GM18867 (cell line): Measurements from ENCODE around the gene DGKZ.
"Not testable (repeated sequence)": the region's sequence is repeated elsewhere in the genome, so short reads cannot be mapped to it uniquely, and the experiment has no call there.

Experiments
- ATAC-seq: cut with Tn5 transposase; IDR thresholded peaks from one replicate; pipeline ENCODE4 v1.9.1; 2021; ENCODE audit warnings: mild to moderate bottlenecking, moderate library complexity; ENCODE audit not compliant: unreplicated experiment

The DGKZ gene, protein sequence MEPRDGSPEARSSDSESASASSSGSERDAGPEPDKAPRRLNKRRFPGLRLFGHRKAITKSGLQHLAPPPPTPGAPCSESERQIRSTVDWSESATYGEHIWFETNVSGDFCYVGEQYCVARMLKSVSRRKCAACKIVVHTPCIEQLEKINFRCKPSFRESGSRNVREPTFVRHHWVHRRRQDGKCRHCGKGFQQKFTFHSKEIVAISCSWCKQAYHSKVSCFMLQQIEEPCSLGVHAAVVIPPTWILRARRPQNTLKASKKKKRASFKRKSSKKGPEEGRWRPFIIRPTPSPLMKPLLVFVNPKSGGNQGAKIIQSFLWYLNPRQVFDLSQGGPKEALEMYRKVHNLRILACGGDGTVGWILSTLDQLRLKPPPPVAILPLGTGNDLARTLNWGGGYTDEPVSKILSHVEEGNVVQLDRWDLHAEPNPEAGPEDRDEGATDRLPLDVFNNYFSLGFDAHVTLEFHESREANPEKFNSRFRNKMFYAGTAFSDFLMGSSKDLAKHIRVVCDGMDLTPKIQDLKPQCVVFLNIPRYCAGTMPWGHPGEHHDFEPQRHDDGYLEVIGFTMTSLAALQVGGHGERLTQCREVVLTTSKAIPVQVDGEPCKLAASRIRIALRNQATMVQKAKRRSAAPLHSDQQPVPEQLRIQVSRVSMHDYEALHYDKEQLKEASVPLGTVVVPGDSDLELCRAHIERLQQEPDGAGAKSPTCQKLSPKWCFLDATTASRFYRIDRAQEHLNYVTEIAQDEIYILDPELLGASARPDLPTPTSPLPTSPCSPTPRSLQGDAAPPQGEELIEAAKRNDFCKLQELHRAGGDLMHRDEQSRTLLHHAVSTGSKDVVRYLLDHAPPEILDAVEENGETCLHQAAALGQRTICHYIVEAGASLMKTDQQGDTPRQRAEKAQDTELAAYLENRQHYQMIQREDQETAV

GRCh38 chr11:46346886-46347636 lies at the start of gene DGKZ:
Gene DGKZ (plus strand): TSS chr11:46347463. CDS start chr11:46347660, 197 bp downstream.
- ATAC-seq = peak; percentile 73

GRCh38 chr11:46298699-46299433 lies 48.4 kb upstream of the DGKZ start:
- ATAC-seq = no peak

GRCh38 chr11:46299451-46299961 lies 47.8 kb upstream of the DGKZ start:
- ATAC-seq = no peak

DNA sequence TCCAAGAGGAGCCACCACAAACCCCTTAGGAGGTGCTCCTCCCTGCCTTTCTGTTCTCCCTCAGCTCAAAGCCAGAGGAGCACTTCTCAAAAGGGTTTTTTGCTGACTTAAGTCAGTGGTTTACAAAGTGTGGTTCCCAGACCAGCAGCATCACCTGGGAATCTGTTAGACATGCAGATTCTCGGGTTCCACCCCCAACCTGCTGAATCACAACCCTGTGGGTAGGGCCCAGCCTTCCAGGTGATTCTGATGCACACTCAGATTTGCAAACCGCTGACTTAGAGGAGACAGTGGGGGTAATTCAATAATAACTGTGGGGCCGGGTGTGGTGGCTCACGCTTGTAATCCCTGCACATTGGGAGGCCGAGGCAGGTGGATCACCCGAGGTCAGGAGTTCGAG lies 47.0 kb upstream of the DGKZ start:
- ATAC-seq = no peak

- peak; percentile 93 for ATAC-seq
Observed at GRCh38 chr11:46302866-46303265, 44.4 kb upstream of the DGKZ start.

DNA sequence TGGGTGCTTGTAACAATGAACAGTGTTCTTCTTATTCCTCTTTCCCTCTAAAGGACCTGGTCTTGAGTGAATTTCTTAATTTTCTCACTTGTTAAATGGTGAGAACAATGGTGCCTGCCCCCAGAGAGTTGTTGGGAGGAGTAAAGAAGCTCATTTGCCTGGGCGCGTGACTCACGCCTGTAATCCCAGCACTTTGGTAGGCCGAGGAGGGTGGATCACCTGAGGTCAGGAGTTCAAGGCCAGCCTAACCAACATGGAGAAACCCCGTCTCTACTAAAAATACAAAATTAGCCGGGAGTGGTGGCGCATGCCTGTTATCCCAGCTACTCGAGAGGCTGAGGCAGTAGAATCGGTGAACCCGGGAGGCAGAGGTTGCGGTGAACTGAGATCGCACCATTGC lies 43.2 kb upstream of the DGKZ start:
- ATAC-seq = not testable (repeated sequence)

DNA sequence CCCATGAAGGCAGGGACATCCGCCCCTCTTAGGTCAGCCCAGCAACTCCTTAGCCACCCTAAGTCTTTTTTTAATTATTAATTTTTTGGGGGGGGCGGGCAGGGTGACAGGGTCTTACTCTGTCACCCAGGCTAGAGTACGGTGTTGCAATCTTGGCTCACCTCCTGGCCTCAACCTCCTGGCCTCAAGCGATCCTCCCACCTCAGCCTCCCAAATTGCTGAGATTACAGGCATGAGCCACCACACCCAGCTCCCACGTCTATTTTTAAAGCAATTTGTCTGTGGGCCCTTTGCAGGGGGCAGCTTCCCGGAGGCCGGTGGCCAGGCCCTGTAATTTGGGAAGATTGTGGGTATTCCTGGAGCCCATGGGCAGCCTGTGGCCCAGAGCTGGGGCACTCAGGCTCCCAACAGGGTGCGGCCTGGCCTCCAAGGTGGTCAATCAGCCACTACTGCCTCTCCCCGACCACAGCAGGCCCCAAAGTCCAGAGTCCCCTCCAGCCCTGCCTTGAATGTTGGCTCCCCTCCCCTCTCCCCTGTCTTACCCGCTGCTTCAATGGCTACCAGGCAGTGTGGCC lies 42.6 kb upstream of the DGKZ start:
- no peak for ATAC-seq

DNA sequence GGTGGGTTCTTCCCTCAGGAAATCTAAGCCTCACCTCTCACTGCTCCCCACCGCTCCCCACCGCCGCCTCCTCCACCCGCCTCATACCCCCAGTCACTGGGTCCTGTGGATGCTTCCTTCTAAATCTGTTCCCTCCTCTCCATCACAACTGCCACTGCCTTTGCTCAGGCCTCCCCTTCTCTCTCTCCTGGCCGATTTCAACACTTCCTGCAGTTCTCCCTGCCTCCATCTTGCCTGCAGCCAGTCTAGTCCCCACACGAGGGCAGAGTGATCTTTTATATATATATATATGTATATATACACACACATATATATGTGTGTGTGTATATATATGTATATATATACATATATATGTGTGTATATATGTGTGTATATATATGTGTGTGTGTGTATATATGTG lies 42.0 kb upstream of the DGKZ start:
- no peak for ATAC-seq

- no peak for ATAC-seq
Observed at GRCh38 chr11:46306296-46306853, 40.9 kb upstream of the DGKZ start.

GRCh38 chr11:46307369-46307768 lies 39.9 kb upstream of the DGKZ start:
- ATAC-seq = no peak

DNA sequence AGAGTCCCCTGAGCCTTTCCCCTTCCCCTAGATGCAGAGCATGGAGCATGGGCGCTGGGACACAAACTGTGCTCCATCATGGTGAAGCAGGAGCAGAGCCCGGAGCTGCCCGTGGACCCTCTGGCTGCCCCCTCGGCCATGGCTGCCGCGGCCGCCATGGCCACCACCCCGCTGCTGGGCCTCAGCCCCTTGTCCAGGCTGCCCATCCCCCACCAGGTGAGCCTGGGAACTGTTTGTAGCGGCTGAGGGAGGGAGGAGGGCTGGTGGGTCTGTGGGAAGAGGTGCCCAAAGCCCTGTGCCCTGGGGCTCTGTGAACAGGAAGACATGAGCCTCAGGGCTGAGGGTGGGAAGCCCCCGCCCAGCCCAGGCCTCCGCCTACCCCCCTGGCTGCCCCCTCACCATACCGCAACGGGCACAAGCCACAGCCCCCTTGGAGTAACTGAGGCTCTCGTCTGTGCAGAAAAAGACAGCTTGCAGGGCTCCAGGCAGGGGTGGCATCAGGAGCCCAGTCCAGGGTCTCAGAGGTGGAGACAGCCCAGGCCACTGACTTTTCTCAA lies 39.4 kb upstream of the DGKZ start:
- no peak for ATAC-seq

GRCh38 chr11:46308631-46309419 lies 38.4 kb upstream of the DGKZ start:
- ATAC-seq = no peak

DNA sequence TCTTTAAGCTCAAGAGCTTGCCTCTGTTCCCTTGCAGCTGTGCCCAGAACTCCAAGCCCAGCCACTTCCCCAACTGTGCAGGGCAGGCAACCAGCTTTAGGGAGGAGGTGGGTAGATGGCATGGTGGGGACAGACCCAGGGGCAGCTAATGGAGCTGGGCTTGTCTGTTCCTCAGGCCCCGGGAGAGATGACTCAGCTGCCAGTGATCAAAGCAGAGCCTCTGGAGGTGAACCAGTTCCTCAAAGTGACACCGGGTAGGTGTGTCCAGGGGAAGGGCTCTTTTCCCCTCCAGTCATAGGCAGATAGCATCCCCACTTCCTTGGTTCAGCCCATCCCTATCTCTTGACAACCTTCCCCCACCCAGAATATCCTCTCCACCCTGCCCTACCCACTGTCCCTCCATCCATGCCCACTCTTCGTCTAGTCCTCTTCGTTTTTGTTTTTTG lies 37.4 kb upstream of the DGKZ start:
- peak; percentile 54 for ATAC-seq

DNA sequence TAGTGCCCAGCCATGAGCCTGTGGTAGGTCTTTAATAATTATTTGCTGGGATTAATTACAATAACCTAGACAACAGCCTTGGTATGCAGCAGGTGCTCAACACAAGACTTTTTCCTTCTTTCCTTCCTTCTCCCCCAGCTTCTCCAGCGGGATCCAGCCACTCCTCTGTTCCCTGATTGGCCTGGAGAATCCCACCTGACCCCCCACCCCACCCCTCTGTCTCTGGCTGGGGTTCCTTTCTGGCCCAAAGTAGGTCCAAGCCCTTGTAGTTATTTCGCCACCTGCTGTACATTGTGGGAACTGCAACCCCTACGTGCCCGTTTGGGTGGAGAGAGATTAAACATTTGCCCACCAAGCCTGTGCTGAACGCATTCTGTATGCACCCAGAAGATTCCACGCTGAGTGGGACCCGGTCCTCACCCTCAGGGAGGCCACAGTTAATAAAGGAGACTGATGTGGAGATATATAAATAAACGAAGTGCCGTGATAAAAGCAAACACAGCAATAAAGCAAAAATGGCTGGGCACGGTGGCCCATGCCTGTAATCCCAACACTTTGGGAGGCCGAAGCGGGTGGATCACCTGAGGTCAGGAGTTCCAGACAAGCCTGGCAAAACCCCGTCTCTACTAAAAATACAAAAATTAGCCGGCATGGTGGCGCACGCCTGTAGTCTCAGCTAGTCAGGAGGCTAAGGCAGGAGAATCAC lies 32.1 kb upstream of the DGKZ start:
- ATAC-seq = peak; percentile 51

DNA sequence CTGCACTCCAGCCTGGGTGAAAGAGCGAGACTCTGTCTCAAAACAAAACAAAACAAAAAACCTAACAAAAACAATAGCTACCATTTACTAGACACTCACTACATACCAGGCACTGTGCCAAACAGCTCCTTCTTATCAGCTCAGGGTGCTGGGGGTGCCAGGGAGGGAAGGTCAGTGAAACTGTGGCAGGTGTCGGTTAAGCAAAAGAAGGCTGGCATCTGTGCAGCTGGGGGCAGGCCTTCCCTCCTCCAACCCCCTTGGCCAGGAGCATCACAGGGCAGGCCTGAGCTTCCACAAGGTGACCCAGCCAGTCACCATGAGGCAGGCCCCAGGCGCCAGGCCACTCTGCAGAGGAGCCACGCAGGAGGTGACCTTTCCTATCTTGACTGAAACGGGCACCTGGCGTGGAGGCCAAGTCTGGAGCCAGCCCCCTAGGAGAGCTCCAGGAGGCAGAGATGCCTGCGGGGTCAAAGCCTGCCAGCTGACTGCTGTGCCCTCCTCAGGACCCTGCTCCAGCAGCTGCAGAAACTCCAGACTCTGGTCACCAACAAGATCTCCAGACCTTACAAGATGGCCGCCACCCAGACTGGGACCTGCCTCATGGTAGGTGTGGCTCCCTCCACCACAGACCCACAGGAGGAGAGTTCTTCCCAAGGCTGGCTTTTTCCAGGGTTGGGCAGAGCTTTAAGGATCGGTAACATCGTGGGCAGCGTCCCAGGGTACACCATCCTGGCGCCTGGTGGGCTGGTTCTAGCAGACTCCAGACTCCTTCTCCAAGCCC lies 31.3 kb upstream of the DGKZ start:
- ATAC-seq = no peak

DNA sequence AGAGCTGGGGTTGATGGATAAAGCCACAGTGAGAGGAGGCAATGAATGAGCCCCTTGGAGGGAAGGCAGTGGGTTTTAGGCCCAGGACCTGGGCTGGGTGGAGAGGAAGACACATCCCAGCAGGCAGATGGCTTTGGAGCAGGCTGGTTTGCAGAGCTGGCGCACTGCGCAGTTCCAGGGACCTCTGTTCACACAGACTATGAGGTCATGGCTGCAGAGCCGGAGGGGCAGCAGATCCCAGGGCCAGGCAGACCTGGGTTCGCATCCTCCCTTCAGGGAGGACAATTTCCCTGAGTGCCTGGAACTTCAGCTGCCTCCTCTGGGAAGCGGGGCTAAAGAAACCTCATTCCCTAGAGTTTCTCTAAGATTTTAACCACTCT lies 28.2 kb upstream of the DGKZ start:
- no peak for ATAC-seq

DNA sequence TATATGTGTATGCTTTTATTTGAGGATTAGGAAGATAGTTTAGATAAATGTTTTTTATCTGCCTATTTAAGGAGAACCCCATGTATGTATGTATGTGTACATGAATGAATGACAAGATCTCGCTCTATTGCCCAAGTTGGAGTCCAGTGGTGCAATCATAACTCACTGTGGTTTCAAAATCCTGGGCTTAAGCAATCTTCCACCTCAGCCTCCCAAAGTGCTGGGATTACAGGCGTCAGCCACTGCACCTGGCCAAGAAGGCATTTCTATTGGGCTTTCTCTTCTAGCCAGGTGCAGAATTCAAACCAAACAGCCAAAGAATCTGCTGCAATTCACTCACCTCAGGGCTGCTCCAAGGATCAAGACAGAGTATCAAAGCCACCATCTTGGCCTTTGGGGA lies 25.5 kb upstream of the DGKZ start:
- ATAC-seq = no peak
